ENCODE measurements around the gene IFNA17. TPM values are rescaled to one million over a fixed set of nuclear protein-coding genes. Genes with fewer than 3 reads are reported as not detected.
"Not testable (repeated sequence)": the region's sequence is repeated elsewhere in the genome, so short reads cannot be mapped to it uniquely, and the experiment has no call there.

IFNA17 gene
- not detected for total RNA-seq

- no peak for DNase-seq (ENCODE audit: low spot score)
Observed at GRCh38 chr9:21228122-21228521, at the start of gene IFNA17. TSS of gene IFNA17 (minus strand) at chr9:21228222. CDS start at chr9:21228173, 49 bp downstream.

GRCh38 chr9:21268347-21268657 lies 40.3 kb upstream of the IFNA17 start:
- DNase-seq (ENCODE audit: low spot score), result no peak

GRCh38 chr9:21267485-21268346 lies 39.7 kb upstream of the IFNA17 start:
- DNase-seq (ENCODE audit: low spot score), result no peak

- no peak for DNase-seq (ENCODE audit: low spot score)
Observed at GRCh38 chr9:21266733-21267484, 38.9 kb upstream of the IFNA17 start.

GRCh38 chr9:21265421-21266189 lies 37.6 kb upstream of the IFNA17 start:
- no peak for DNase-seq (ENCODE audit: low spot score)

- no peak for DNase-seq (ENCODE audit: low spot score)
Observed at GRCh38 chr9:21255538-21256212, 27.7 kb upstream of the IFNA17 start.

- no peak for DNase-seq (ENCODE audit: low spot score)
Observed at GRCh38 chr9:21252721-21253547, 24.9 kb upstream of the IFNA17 start.

GRCh38 chr9:21251638-21252037 lies 23.6 kb upstream of the IFNA17 start:
- DNase-seq (ENCODE audit: low spot score), result no peak

- DNase-seq (ENCODE audit: low spot score), result no peak
Observed at GRCh38 chr9:21251190-21251589, 23.2 kb upstream of the IFNA17 start.

- DNase-seq (ENCODE audit: low spot score), result no peak
Observed at GRCh38 chr9:21244836-21245235, 16.8 kb upstream of the IFNA17 start.

GRCh38 chr9:21239911-21240310 lies 11.9 kb upstream of the IFNA17 start, which contains the start of gene IFNA14:
TSS of gene IFNA14 (minus strand) at chr9:21240005. CDS start at chr9:21239935, 70 bp downstream.
- DNase-seq (ENCODE audit: low spot score), result no peak

GRCh38 chr9:21236360-21236714 lies 8.3 kb upstream of the IFNA17 start:
- not testable (repeated sequence) for DNase-seq (ENCODE audit: low spot score)

GRCh38 chr9:21235468-21236359 lies 7.7 kb upstream of the IFNA17 start:
- DNase-seq (ENCODE audit: low spot score), result not testable (repeated sequence)

- DNase-seq (ENCODE audit: low spot score), result no peak
Observed at GRCh38 chr9:21234153-21234687, 6.2 kb upstream of the IFNA17 start.

GRCh38 chr9:21233258-21233657 lies 5.2 kb upstream of the IFNA17 start:
- DNase-seq (ENCODE audit: low spot score), result no peak

- DNase-seq (ENCODE audit: low spot score), result not testable (repeated sequence)
Observed at GRCh38 chr9:21217211-21217610, 10.8 kb downstream of the IFNA17 start, which contains the start of gene IFNA16. TSS of gene IFNA16 (minus strand) at chr9:21217311. CDS start at chr9:21217305, 6 bp downstream.

- not testable (repeated sequence) for DNase-seq (ENCODE audit: low spot score)
Observed at GRCh38 chr9:21213411-21214326, 14.4 kb downstream of the IFNA17 start.

GRCh38 chr9:21212160-21212559 lies 15.9 kb downstream of the IFNA17 start:
- not testable (repeated sequence) for DNase-seq (ENCODE audit: low spot score)
